Suprapubic skin (tissue), 4 donors: ENCODE measurements around the gene DPYD. TPM values are rescaled to one million over a fixed set of nuclear protein-coding genes. Genes with fewer than 3 reads are reported as not detected.

Experiments used
- DNase-seq, 2 donors: peaks; one replicate each; pipeline ENCODE4 v3.0.0-alpha.2; 2019; ENCODE audit warnings: low spot score in 2 of 2
- H3K27ac ChIP-seq: fragments of 200-600 bp; sonication (generic); one replicate; pipeline ENCODE4 v1.5.1; 2019
- H3K27me3 ChIP-seq: fragments of 200-600 bp; sonication (generic); one replicate; pipeline ENCODE4 v1.5.1; 2019
- H3K36me3 ChIP-seq: fragments of 200-600 bp; sonication (generic); one replicate; pipeline ENCODE4 v1.5.1; 2019
- H3K4me1 ChIP-seq: fragments of 200-600 bp; sonication (generic); one replicate; pipeline ENCODE4 v1.5.1; 2019
- H3K4me3 ChIP-seq: fragments of 200-600 bp; sonication (generic); one replicate; pipeline ENCODE4 v1.5.1; 2019; ENCODE audit warnings: mild to moderate bottlenecking
- H3K9me3 ChIP-seq: fragments of 200-600 bp; sonication (generic); one replicate; pipeline ENCODE4 v1.5.1; 2019
- EP300 ChIP-seq: sonication (generic); formaldehyde crosslinking; IDR thresholded peaks from one replicate; pipeline ENCODE4 v1.6.1; 2017; ENCODE audit warnings: antibody characterized with exemption
- POLR2A ChIP-seq, 2 donors: fragments of 450-650 bp; IDR thresholded peaks; one replicate each; pipeline ENCODE4 v1.6.1; 2017; ENCODE audit warnings: antibody characterized with exemption in 2 of 2, mild to moderate bottlenecking in 2 of 2, moderate library complexity in 2 of 2
- POLR2AphosphoS5 ChIP-seq, 3 donors: sonication (generic); formaldehyde crosslinking; IDR thresholded peaks; one replicate each; pipeline ENCODE4 v1.6.1; 2017; ENCODE audit warnings: antibody characterized with exemption in 3 of 3
- WGBS: methylation state at CpG from one replicate; pipeline ENCODE4 v1.1.5; 2018; 5-methylcytosine and 5-hydroxymethylcytosine counted together
- total RNA-seq, 4 donors: library from RNA; depleted of rRNA; stranded (reverse); fragments of >200 nt; gene quantifications; one replicate each; pipeline ENCODE4 v1.1.0, GENCODE V29; 2016
- TF ChIP-seq, protein P1 (sequence below), 2 donors: fragments of 200-600 bp in 1 of 2; fragments of 450-650 bp in 1 of 2; sonication (generic) in 1 of 2; IDR thresholded peaks; one replicate each; pipeline ENCODE4 v1.5.1; 2016 to 2019; ENCODE audit warnings: antibody characterized with exemption in 2 of 2, mild to moderate bottlenecking in 1 of 2, moderate library complexity in 1 of 2

DPYD gene
- total RNA-seq, 4 donors from 2014 or later: 10.1 to 31.9 (median 11.6) TPM

DNA sequence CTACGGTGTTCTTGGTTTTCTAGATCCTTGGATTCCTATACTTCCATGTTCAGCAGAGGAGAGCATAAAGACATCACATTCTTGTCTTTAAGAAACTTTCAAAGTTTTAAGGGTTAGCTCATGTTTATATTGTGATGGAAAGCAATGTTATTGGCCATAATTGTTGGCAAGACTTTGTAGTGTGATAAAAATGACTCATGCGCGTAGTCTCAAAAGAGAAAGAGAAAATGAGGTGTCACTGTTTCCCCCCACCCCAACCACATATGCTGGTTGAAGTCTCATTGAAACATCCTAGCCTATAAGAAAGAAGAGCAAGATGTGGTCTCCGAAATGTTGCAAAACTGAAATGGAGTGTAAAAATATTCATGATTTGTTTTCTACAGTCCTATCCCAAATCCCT, 850.5 kb downstream of the DPYD start:
- 91% methylated on average over 4 of the region's 4 CpGs for WGBS
- Histone ChIP-seq H3K9me3 (no peaks in the 10 kb centered on the region), H3K4me1 (no peaks in the 10 kb centered on the region), H3K27ac (no peak overlapping the region), H3K36me3 (no peaks in the 10 kb centered on the region), H3K4me3 (no peak overlapping the region), H3K27me3 (no peaks in the 10 kb centered on the region)
- TF ChIP-seq EP300 (no peak), POLR2A (IDR thresholded peaks at IDR 0.05) (no peak), POLR2AphosphoS5 (IDR thresholded peaks at IDR 0.05) (no peak)
- TF ChIP-seq, protein P1, sequence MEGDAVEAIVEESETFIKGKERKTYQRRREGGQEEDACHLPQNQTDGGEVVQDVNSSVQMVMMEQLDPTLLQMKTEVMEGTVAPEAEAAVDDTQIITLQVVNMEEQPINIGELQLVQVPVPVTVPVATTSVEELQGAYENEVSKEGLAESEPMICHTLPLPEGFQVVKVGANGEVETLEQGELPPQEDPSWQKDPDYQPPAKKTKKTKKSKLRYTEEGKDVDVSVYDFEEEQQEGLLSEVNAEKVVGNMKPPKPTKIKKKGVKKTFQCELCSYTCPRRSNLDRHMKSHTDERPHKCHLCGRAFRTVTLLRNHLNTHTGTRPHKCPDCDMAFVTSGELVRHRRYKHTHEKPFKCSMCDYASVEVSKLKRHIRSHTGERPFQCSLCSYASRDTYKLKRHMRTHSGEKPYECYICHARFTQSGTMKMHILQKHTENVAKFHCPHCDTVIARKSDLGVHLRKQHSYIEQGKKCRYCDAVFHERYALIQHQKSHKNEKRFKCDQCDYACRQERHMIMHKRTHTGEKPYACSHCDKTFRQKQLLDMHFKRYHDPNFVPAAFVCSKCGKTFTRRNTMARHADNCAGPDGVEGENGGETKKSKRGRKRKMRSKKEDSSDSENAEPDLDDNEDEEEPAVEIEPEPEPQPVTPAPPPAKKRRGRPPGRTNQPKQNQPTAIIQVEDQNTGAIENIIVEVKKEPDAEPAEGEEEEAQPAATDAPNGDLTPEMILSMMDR (IDR thresholded peaks at IDR 0.05): no peak
- no peak for DNase-seq

DNA sequence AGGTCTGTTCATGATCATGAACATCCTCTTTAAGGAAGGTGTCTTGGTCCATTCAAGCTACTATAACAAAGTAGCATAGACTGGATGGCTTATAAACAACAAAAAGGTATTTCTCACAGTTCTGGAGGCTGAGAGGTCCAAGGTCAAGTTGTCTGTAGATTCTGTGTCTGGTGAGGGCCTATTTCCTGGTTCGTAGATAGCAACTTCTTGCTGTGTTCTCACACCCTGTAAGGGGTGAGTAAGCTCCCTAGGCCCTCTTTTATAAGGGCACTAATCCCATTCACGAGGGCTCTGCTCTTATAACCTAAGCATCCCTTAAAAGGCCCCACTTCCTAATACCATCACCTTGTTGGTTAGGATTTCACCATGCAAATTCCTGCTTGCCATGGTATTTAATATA, 851.5 kb downstream of the DPYD start:
- H3K4me3 ChIP-seq: no peak overlapping the region
- DNase-seq: no peak
- H3K4me1 ChIP-seq: no peaks in the 10 kb centered on the region
- 90% methylated on average over 2 of the region's 2 CpGs for WGBS
- H3K9me3 ChIP-seq: no peaks in the 10 kb centered on the region
- H3K27me3 ChIP-seq: no peaks in the 10 kb centered on the region
- TF ChIP-seq POLR2AphosphoS5 (IDR thresholded peaks at IDR 0.05): no peak
- TF ChIP-seq, protein P1 (IDR thresholded peaks at IDR 0.05): no peak
- no peak for TF ChIP-seq EP300
- no peak for TF ChIP-seq POLR2A (IDR thresholded peaks at IDR 0.05)
- no peaks in the 10 kb centered on the region for H3K36me3 ChIP-seq
- H3K27ac ChIP-seq: no peak overlapping the region

DNA sequence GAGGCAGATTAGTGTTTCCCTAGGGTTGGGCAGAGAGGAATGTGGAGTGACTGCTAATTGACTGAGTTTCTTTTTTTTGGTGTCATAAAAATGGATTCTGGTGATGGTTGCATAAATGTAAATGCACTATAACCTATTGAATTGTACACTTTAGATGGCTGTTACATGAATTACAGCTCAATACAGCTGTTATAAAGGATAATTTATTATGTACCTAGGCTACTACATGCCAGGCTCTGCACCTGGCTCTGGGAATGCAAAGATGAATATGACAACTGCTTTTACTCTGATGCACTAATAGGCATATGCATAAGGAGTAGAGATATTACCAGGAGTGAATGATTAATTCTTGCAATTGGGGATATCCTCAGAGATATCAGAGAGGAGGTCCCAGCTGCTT, 854.0 kb downstream of the DPYD start:
- no peaks in the 10 kb centered on the region for H3K4me1 ChIP-seq
- H3K27me3 ChIP-seq: no peaks in the 10 kb centered on the region
- DNase-seq: no peak

DNA sequence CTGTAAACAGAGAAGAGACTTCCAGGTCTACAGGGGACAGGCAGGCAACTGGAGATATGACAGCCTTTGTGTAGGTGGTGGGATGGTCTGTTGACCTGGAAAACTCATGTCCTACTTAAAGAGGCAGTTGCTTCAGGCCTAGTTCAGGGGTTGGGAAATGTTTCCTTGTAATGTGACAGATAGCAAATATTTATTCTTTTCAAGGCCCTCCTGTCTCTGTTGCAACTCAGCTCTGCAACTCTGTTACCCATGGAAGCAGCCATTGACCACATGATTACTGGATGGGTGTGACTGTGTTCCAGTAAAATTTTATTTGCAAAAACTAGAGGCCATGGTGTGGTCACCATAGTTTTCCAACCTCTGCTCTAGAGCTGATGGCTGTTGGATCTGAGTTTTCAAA, 857.3 kb downstream of the DPYD start:
- H3K4me3 ChIP-seq: no peak overlapping the region
- H3K36me3 ChIP-seq: no peaks in the 10 kb centered on the region
- TF ChIP-seq, protein P1 (IDR thresholded peaks at IDR 0.05): no peak
- no peak for TF ChIP-seq POLR2A (IDR thresholded peaks at IDR 0.05)
- no peak for TF ChIP-seq EP300
- TF ChIP-seq POLR2AphosphoS5 (IDR thresholded peaks at IDR 0.05): no peak
- H3K27ac ChIP-seq: no peak overlapping the region
- DNase-seq: no peak
- H3K9me3 ChIP-seq: no peaks in the 10 kb centered on the region
- H3K4me1 ChIP-seq: no peaks in the 10 kb centered on the region
- no peaks in the 10 kb centered on the region for H3K27me3 ChIP-seq

More for the DNA sequence above, 854.0 kb downstream of the DPYD start:
- Histone ChIP-seq H3K27ac (no peak overlapping the region), H3K36me3 (no peaks in the 10 kb centered on the region), H3K9me3 (no peaks in the 10 kb centered on the region), H3K4me3 (no peak overlapping the region)
- TF ChIP-seq, protein P1 (IDR thresholded peaks at IDR 0.05): no peak
- TF ChIP-seq POLR2AphosphoS5 (IDR thresholded peaks at IDR 0.05): no peak
- TF ChIP-seq EP300: no peak
- no peak for TF ChIP-seq POLR2A (IDR thresholded peaks at IDR 0.05)

DNA sequence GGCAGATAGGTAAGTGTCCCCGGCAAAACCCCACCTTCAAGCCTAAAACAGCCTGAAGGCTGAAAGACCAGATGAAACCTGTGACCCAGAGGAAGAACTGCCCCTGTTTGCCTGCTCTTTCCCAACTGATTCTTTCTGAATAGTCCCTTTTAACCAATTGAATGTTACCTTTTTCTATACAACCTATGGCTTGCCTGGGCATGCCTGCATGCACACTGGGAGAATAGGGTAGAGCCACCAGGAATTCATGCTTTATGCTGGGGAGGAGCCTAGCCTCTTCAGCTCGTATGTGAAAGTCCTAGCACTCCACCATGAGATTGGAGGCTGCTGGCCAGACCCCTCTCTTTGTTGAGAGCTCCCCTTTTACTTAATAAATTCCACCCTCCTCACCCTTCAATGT, 859.2 kb downstream of the DPYD start:
- 73% methylated on average over 2 of the region's 2 CpGs for WGBS
- Histone ChIP-seq H3K27ac (no peak overlapping the region), H3K4me3 (no peak overlapping the region), H3K4me1 (no peaks in the 10 kb centered on the region), H3K9me3 (peaks cover 3% of the 10 kb centered on the region), H3K27me3 (no peaks in the 10 kb centered on the region), H3K36me3 (no peaks in the 10 kb centered on the region)
- no peak for TF ChIP-seq POLR2AphosphoS5 (IDR thresholded peaks at IDR 0.05)
- TF ChIP-seq, protein P1 (IDR thresholded peaks at IDR 0.05): no peak
- no peak for TF ChIP-seq POLR2A (IDR thresholded peaks at IDR 0.05)
- DNase-seq: no peak
